ENCODE measurements around the gene TARM1.
"Not testable (repeated sequence)": the region's sequence is repeated elsewhere in the genome, so short reads cannot be mapped to it uniquely, and the experiment has no call there.

Gene TARM1

GRCh38 chr19:54100561-54100960 is 19.4 kb upstream of the TARM1 start, which contains the start of gene OSCAR:
TSS of gene OSCAR (minus strand) at chr19:54100803. CDS start at chr19:54100792, 11 bp downstream.
- no peak within 1 kb of the TSS for H3K4me3 ChIP-seq (replicated peaks in 1 of 2; ENCODE audit: low read depth in 2 of 2, low read length in 2 of 2)

GRCh38 chr19:54099903-54100255 is 18.7 kb upstream of the TARM1 start:
- DNase-seq (ENCODE audit: low read depth in 2 of 2); H3K4me3 ChIP-seq (replicated peaks in 1 of 2; ENCODE audit: low read depth in 2 of 2, low read length in 2 of 2): not testable (repeated sequence)

More at GRCh38 chr19:54100561-54100960, 19.4 kb upstream of the TARM1 start, which contains the start of gene OSCAR:
- no peak for DNase-seq (ENCODE audit: low read depth in 2 of 2)
- TF ChIP-seq CTCF (IDR thresholded peaks at IDR 0.05; ENCODE audit: low read depth, low read length), result no peak

GRCh38 chr19:54099190-54099902 is 18.2 kb upstream of the TARM1 start:
- H3K4me3 ChIP-seq (replicated peaks in 1 of 2; ENCODE audit: low read depth in 2 of 2, low read length in 2 of 2), result no peak overlapping the region
- TF ChIP-seq CTCF (IDR thresholded peaks at IDR 0.05; ENCODE audit: low read depth, low read length), result no peak
- no peak for DNase-seq (ENCODE audit: low read depth in 2 of 2)

- peak overlapping the region; percentile 11 to 24 for H3K4me3 ChIP-seq (replicated peaks in 1 of 2; ENCODE audit: low read depth in 2 of 2, low read length in 2 of 2)
- peak; percentile 57 to 66 for DNase-seq (ENCODE audit: low read depth in 2 of 2)
- peak; percentile 49 for TF ChIP-seq CTCF (IDR thresholded peaks at IDR 0.05; ENCODE audit: low read depth, low read length)
These were observed 15.5 kb upstream of the TARM1 start for GRCh38 chr19:54096617-54097106.

GRCh38 chr19:54095859-54096616 is 14.9 kb upstream of the TARM1 start:
- DNase-seq (ENCODE audit: low read depth in 2 of 2), result peak; percentile 50 to 61
- H3K4me3 ChIP-seq (replicated peaks in 1 of 2; ENCODE audit: low read depth in 2 of 2, low read length in 2 of 2), result peak overlapping the region; percentile 33 to 47

- H3K4me3 ChIP-seq (replicated peaks in 1 of 2; ENCODE audit: low read depth in 2 of 2, low read length in 2 of 2), result peak overlapping the region; percentile 33 to 47
- no peak for TF ChIP-seq CTCF (IDR thresholded peaks at IDR 0.05; ENCODE audit: low read depth, low read length)
- no peak for DNase-seq (ENCODE audit: low read depth in 2 of 2)
These were observed 14.1 kb upstream of the TARM1 start for GRCh38 chr19:54095136-54095858.

- H3K4me3 ChIP-seq (replicated peaks in 1 of 2; ENCODE audit: low read depth in 2 of 2, low read length in 2 of 2), result no peak overlapping the region
- no peak for TF ChIP-seq CTCF (IDR thresholded peaks at IDR 0.05; ENCODE audit: low read depth, low read length)
- no peak for DNase-seq (ENCODE audit: low read depth in 2 of 2)
These were observed 13.3 kb upstream of the TARM1 start for GRCh38 chr19:54094426-54095000.

All from cardiac fibroblast (primary cell).